Activated CD4-positive, alpha-beta T cell treated with anti-CD3 and anti-CD28 coated beads, Interleukin-2, amount 50 U/mL, for 48 hours (primary cell): Measurements from ENCODE around the gene XK.
A peak's percentile ranks its signal among the peaks of the same experiment; 100 is the strongest.
"Not testable (repeated sequence)": the region's sequence is repeated elsewhere in the genome, so short reads cannot be mapped to it uniquely, and the experiment has no call there.

ENCODE experiments used
- DNase-seq, 2 experiments: peaks; one replicate each; pipeline ENCODE4 v3.0.0-alpha.2; 2020

Gene XK

DNA sequence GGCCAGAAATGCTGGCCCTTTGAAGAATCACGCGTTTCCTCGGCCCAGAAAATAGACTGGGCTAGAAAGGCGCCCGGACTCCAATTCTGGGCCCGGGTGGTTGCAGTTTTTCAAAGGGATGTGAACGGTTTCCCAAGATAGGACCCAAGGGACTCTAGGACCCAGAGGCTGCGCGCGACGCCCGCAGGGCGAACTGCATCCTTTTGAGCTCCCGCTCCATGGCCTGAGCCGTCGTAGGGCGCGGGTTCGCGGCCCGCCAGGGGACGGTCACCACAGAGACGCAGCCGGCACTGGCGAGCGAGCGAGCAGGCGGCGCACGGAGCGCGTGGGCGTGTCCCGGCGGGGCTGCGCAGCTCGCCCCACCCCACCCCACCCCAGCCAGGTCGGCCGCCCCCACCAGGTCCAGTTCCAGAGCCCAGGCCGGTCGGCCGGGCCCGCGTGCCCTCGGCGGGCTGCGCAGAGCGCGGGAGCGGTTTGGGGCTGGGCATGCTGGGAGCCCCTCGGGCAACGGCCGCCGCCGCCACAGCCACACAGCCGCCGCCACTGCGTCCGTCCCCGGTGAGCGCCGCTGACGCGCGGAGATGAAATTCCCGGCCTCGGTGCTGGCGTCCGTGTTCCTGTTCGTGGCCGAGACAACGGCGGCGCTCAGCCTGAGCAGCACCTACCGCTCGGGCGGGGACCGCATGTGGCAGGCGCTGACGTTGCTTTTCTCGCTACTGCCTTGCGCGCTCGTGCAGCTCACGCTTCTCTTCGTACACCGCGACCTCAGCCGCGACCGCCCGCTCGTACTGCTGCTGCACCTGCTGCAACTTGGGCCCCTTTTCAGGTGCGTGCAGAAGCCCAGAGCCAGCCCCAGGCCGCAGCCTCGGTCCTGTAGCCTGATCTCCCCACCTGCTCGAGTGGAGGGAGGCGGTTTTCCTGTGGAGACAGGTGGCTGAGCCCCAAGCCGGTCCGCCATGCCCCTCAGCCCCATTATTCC, at the start of gene XK:
XK (plus strand) TSS at position 411 of the 979 bp plus-strand sequence; CDS start at position 582, 171 bp downstream.
- DNase-seq: peak; percentile 35 to 43

DNA sequence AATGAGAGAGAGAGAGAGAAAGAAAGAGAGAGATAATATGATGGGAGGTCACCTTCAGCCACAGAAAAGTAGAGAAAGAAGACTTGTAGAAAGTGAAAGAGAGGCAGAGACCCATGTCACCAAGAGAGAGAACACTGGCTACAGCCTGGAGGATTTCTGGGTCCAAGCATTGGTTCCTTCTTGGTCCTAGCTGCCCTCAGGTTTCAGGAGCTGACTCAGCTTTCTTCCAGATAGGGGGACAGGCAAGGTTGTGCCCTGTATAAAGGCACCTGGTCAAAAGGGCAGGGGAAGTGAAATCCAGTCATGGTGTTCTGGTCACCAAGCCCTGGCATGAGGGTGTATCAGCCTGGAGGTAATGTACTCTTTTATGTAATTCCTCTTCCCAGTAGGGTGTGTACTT, 47.5 kb upstream of the XK start:
- DNase-seq: no peak

DNA sequence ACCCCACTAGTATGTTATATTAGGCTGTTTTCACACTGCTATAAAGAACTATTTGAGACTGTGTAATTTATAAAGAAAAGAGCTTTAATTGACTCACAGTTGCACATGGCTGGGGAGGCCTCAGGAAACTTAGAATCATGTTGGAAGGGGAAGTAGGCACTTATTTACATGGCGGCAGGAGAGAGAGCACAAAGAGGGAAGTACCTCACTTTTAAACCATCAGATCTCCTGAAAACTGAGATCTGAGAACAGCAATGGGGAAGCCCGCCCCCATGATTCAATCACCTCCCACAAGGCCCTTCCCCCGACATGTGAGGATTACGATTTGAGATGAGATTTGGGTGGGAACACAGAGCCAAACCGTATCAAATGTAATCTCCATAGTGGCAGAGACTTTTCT, 45.4 kb upstream of the XK start:
- DNase-seq: no peak

DNA sequence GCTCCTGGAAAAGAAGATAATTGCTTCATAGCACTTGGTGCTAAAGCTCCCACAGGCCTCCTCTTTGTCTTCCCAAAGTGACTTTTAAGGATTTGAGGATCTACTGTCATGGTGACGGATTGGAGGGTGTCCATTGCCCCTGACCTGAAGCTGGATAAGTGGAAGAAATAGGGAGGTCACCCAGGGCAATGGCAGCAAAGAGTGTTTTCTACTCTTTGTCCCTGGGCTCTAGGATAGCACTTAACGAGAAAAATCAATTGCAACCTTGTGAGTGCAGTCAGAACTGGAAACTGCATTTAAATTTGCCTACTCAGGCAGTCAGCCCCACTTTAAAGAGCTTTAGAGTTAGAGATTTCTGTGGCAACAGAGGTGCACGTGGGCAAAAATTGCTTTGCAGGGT, 43.7 kb upstream of the XK start:
- DNase-seq: no peak

DNA sequence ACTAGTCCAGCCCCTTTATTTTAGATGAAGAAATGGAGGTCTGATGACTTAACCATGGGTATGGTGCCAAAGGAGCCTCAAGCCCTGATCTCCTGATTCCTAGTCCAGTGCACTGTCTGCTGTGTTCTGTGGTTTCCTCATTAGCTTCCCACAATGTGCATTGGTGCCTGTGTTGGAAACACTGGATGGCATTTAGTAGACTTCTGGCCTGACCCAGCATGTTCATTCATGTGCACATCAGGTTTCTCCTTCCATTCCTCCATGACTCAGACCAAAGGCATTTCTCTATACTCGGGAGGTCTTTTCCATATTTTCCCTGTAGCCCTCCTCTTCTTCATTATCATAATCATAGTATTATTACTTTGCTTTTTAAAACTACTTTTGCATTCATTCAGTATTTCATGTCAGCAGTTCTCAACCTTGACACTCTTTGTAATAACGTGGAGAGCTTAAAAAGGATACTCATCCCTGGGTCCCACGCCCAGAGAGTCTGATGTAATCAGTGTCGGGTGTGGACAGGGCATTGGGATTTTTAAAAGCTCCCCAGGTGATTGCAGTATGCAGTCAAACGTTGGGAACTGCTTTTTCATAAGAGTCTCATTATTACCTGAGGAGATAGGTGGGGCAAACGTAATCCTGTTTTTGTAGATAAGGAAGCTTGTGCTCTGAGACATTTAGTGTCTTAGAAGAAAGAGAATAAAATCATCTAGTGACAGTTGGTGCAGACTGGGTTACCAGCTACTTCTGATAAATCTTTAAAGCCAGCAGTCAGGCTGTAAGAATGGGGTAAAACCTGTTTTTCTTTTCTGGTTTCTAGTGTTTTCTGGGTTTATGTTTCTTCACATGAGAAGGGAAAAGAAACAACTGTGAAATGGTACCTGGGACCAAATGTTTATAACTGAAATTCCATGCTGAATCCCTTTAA, 40.9 kb upstream of the XK start:
- no peak for DNase-seq

DNA sequence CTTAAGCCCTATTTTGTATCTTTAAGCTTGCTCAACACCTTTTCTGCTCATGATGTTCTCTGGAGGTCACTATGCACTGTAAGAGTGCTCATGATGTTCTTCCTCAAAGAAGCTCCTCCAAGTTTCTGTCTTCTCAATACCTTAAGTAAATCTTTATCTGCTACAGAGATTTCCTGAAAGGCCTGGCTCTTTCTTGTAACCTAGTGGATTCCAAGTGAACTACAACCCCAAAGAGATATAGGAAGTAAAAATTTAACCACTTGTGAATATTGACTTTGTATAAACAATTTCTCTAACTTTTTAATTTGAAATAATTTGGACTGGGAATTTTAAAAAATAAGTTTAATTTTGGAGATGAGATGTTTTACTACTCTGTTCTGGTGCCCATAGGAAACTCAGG, 39.3 kb upstream of the XK start:
- DNase-seq: no peak

DNA sequence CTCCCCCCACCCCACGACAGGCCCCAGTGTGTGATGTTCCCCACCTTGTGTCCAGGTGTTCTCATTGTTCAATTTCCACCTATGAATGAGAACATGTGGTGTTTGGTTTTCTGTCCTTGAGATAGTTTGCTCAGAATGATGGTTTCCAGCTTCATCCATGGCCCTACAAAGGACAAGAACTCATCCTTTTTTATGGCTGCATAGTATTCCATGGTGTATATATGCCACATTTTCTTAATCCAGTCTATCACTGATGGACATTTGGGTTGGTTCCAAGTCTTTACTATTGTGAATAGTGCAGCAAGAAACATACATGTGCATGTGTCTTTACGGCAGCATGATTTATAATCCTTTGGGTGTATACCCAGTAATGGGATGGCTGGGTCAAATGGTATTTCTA, 34.7 kb upstream of the XK start:
- not testable (repeated sequence) for DNase-seq

GRCh38 chrX:37651921-37652452, 33.6 kb upstream of the XK start:
- no peak for DNase-seq

GRCh38 chrX:37652589-37653231, 32.9 kb upstream of the XK start:
- no peak for DNase-seq

GRCh38 chrX:37653397-37654085, 32.0 kb upstream of the XK start:
- DNase-seq: no peak

DNA sequence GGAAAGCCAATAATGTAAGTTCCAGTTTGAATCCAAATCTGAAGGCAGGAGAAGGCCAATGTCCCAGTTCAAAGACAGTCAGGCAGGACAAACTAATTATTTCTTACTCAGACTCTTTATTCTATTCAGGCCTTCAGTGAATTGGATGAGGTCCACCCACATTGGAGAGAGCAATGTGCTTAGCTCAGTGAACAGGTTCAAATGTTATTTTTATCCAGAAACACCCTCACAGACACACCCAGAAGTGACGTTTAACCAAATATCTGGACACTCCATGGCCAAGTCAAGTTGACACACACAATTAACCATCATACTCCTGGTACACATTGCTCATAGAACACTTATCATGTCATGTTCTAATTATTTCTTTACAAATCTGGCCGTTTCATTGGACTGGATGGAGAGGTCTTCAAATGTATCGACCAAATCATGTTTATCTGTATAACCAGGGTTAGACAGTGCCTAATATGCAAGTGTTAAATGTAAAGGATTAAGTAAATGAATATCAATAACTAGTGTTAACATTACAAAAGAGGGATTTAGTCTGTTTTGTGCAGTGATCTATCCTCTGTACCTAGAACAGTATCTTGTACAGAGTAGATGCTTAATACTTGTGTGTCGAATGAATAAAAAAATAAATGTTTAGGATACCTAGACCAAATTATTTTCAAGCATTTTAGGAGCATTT, 27.1 kb upstream of the XK start:
- no peak for DNase-seq

DNA sequence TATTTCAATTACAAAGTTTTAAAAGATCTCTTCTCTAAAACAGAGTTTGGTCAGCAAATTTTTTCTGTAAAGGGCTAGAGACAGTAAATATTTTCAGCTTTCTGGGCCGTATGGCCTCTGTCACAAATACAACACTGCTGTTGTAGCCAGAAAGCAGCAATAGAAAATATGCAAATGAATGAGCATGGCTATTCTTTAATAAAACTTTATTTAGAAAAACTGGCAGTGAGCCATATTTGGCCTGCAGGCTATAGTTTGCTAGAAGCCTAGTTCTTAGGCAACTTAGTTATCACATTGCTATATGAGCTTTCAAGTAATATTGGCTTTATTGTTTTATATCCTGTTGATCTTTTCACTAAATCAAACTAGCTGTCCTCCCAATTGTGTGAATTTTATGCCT, 26.5 kb upstream of the XK start:
- no peak for DNase-seq

DNA sequence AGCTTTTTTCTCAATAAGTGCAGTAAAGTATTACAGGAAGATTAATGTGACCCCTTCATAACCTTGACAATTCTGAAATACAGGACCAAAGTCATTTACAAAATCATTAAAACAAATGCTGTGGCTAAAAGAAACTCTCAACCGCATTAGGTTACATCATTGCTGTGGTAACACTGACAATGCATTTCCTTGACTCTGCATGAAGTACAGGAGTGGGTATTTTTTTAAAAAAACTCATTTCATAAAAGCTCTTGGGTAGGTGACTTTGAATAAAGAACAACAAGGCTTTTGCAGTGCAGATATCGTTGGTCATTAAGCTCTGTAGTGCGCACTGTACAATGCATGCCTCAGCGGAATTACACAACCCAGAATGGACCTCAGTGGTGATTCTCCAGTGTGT, 23.4 kb upstream of the XK start:
- no peak for DNase-seq

GRCh38 chrX:37666516-37666915, 19.1 kb upstream of the XK start:
- DNase-seq: no peak

DNA sequence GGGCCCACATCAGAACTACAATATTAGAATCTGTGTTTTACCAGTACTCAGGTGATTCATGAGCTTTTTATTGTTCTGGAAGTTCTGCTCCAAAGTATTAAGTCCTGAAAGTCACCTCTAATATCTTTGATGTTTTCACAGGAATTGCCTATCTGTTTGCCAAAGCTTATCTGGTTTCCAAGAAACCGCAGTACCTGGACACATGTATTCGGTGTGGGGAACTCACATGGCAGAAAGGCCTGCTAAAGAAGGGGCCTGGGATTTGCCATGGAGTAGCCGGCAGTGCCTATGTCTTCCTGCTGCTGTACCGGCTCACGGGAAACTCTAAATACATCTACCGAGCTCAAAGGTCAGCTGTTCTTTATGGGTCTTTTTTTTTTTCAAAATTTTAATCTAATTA, 18.4 kb upstream of the XK start:
- no peak for DNase-seq

- no peak for DNase-seq
Measured at GRCh38 chrX:37672563-37672962, 13.0 kb upstream of the XK start.

- DNase-seq: no peak
Measured at GRCh38 chrX:37676811-37677210, 8.8 kb upstream of the XK start.

DNA sequence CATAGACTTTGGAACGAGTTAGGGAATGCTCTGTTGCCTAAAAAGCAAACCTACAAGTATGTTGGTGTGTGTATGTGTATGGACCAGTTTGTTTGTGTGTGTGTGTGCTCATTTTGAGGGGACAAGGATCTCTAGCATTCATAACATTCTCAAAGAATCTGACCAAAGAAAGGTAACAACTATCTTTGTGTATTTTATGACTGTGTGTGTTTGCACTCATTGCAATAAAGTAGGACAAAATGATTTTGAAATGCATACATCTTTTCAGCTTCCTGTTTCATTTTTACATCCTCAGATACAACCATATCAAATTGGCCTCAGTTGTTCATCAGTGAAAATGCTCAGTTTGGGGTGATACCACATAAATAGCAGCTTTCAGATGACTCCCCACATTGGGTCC, 8.3 kb upstream of the XK start:
- DNase-seq: no peak

DNA sequence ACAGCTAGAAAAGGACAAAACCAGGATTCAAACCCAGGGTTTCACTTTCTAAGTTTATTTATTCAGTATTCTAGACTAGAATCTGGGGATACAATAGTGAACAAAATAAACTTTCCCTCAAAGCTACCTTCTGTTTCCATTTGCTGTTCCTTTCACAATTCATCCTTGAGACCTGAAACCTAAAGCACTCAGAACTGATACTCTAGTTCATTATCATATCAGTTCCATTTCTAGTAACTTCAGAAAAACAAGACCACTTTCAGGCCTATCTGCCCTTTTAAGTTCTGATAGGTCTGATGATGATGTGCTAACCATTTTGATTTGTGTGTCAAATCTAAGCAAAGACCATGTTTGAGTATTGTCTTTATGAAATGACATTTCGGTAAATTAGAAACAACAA, 7.8 kb upstream of the XK start:
- DNase-seq: no peak

DNA sequence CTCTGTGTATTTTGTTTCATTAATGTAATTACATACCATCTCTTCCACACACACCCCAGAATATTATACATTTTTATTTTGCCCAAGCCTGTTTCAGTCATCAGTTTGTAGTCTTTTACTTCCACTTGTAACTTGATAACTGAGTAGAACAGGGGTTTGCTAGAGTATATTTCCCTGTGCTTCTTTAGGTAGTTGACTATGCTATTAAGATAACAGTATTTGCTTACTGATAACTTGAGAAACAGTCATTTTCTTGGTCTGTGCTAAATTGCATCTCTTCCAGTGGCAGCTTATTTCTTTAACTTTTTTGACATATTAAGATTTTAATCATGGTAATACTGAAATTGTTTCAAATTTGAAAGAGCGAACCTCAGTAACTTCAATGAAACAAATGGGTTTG, 7.0 kb upstream of the XK start:
- DNase-seq: no peak

- DNase-seq: no peak
Measured at GRCh38 chrX:37679230-37679629, 6.4 kb upstream of the XK start.

- no peak for DNase-seq
Measured at GRCh38 chrX:37679888-37680287, 5.7 kb upstream of the XK start.
